Panc1 (cell line): ENCODE results near the gene CFDP1.

Source experiments
- CTCF ChIP-seq: fragments of 450-650 bp; IDR thresholded peaks from 2 replicates; pipeline ENCODE4 v1.5.1; 2017; ENCODE audit warnings: mild to moderate bottlenecking
- POLR2AphosphoS5 ChIP-seq: IDR thresholded peaks from 2 replicates; pipeline ENCODE4 v1.6.1; 2012; ENCODE audit warnings: mild to moderate bottlenecking, low read depth, low read length, moderate library complexity
- REST ChIP-seq, 2 experiments: IDR thresholded peaks; 2 replicates each; pipeline ENCODE4 v1.6.1; 2011 to 2012; ENCODE audit warnings: low read depth in 2 of 2, control low read depth in 1 of 2, low read length in 1 of 2, mild to moderate bottlenecking in 1 of 2, moderate library complexity in 1 of 2; ENCODE audit not compliant: insufficient read depth in 1 of 2
- TCF7L2 ChIP-seq: IDR thresholded peaks from 2 replicates; pipeline ENCODE4 v1.6.1; 2011; ENCODE audit warnings: mild to moderate bottlenecking, low read depth, low read length, inconsistent platforms

DNA sequence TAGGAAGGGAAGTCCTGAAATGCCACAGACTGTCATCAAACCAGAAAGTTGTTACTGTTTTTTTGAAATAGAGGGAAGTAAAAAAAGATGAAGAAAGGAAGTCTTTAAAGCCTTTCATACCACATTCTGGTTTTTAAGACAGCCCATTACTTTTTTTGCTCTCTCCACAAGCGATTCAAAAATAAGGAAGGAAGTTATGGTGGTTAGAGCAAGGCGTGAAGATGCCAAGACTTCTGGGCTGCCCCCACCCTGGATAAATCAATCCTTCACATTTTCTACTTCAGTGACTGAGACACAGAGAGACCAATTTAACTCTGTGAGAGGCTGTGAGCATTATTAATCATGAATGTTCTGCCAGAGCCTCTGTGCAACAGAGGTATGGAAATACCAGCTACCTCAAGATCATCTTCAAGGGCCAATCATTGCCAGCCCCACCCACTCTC, 99.6 kb downstream of the CFDP1 start:
- TF ChIP-seq CTCF (no peak), TCF7L2 (no peak), POLR2AphosphoS5 (no peak), REST (IDR thresholded peaks at IDR 0.05; ENCODE audit: insufficient read depth in 1 of 2, low read depth in 2 of 2, low read length in 1 of 2) (no peak)
